ENCODE data around the gene OPN1MW.
"Not testable (repeated sequence)": the region's sequence is repeated elsewhere in the genome, so short reads cannot be mapped to it uniquely, and the experiment has no call there.

- TF ChIP-seq POLR2A (IDR thresholded peaks at IDR 0.05; ENCODE audit: control extremely low read depth in 1 of 2, low read depth in 2 of 2, low read length in 2 of 2); EP300 (IDR thresholded peaks at IDR 0.05; ENCODE audit: borderline replicate concordance in 1 of 2, low read depth in 2 of 2, low read length in 2 of 2); HDAC6 (IDR thresholded peaks at IDR 0.05; ENCODE audit: low read depth, low read length); MAX (IDR thresholded peaks at IDR 0.05); CTCF (IDR thresholded peaks at IDR 0.05; ENCODE audit: control extremely low read depth in 1 of 3, insufficient read depth in 1 of 3, low read depth in 1 of 3, low read length in 3 of 3); POLR2AphosphoS5 (IDR thresholded peaks at IDR 0.05; ENCODE audit: low read depth, low read length); NRF1 (IDR thresholded peaks at IDR 0.05; ENCODE audit: low read depth, low read length); USF2 (IDR thresholded peaks at IDR 0.05; ENCODE audit: low read length); TAF1 (IDR thresholded peaks at IDR 0.05; ENCODE audit: low read depth, low read length): not testable (repeated sequence)
Observed at GRCh38 chrX:154182296-154182695, at the start of gene OPN1MW.

Data from H1 (cell line).